Adrenal gland (tissue), 5 donors: ENCODE results near the gene EPHA5.

Experiments
- CTCF ChIP-seq, 6 experiments: fragments of 450-650 bp in 4 of 6; fragments of 200-600 bp in 2 of 6; sonication (generic) in 1 of 6; IDR thresholded peaks; 1 replicate in 5 of 6; 2 replicates in 1 of 6; pipeline versions ENCODE4 v1.5.1 to v1.8.0; 2016 to 2021; ENCODE audit warnings: antibody characterized with exemption in 6 of 6, mild to moderate bottlenecking in 2 of 6, moderate library complexity in 1 of 6
- POLR2A ChIP-seq, 2 donors: fragments of 450-650 bp; IDR thresholded peaks; one replicate each; pipeline ENCODE4 v1.6.1; 2017; ENCODE audit warnings: antibody characterized with exemption in 2 of 2, mild to moderate bottlenecking in 2 of 2, moderate library complexity in 1 of 2
- donor health status: DM: no; HTN: no; CAD: no.

GRCh38 chr4:65343342-65343741, 326.9 kb downstream of the EPHA5 start:
- TF ChIP-seq POLR2A (IDR thresholded peaks at IDR 0.05) (no peak), CTCF (IDR thresholded peaks at IDR 0.05) (no peak)
